GM23338 (cell line): ENCODE results near the gene PRKCQ. TPM values are rescaled to one million over a fixed set of nuclear protein-coding genes. Genes with fewer than 3 reads are reported as not detected.

Experiments used
- ATAC-seq: fragments of 200-7000 bp; cut with Tn5 transposase; 3 replicates; pipeline ENCODE4 v1.9.1; 2020
- DNase-seq: peaks from one replicate; pipeline ENCODE4 v3.0.0-alpha.2; 2015; ENCODE audit warnings: low spot score
- H2AFZ ChIP-seq: fragments of 200-600 bp; sonication (generic); 2 replicates; pipeline ENCODE4 v1.8.0; 2016; ENCODE audit warnings: antibody characterized with exemption, mild to moderate bottlenecking, moderate library complexity
- H3F3A ChIP-seq: fragments of 200-600 bp; sonication (generic); replicated peaks from 2 replicates; pipeline ENCODE4 v1.8.0; 2017; ENCODE audit warnings: antibody characterized with exemption, mixed run types, low read depth
- H3K27ac ChIP-seq: fragments of 200-600 bp; sonication (generic); 2 replicates; pipeline ENCODE4 v1.6.1; 2016; ENCODE audit warnings: low read depth
- H3K27me3 ChIP-seq: fragments of 200-600 bp; sonication (generic); 2 replicates; pipeline ENCODE4 v1.8.0; 2016; ENCODE audit warnings: mild to moderate bottlenecking, mixed run types, moderate library complexity; ENCODE audit not compliant: insufficient read depth
- H3K36me3 ChIP-seq: fragments of 200-600 bp; sonication (generic); 2 replicates; pipeline ENCODE4 v1.8.0; 2016; ENCODE audit warnings: mild to moderate bottlenecking; ENCODE audit not compliant: insufficient read depth
- H3K4me1 ChIP-seq: fragments of 200-600 bp; sonication (generic); 2 replicates; pipeline ENCODE4 v1.8.0; 2016; ENCODE audit warnings: mild to moderate bottlenecking, moderate library complexity; ENCODE audit not compliant: insufficient read depth
- H3K4me2 ChIP-seq: fragments of 200-600 bp; sonication (generic); 2 replicates; pipeline ENCODE4 v1.7.1; 2017; ENCODE audit warnings: mixed run types
- H3K4me3 ChIP-seq: fragments of 200-600 bp; sonication (generic); 2 replicates; pipeline ENCODE4 v1.6.1; 2016; ENCODE audit warnings: mixed run types
- H3K79me2 ChIP-seq: fragments of 200-600 bp; sonication (generic); replicated peaks from 2 replicates; pipeline ENCODE4 v1.8.0; 2017; ENCODE audit warnings: mild to moderate bottlenecking; ENCODE audit not compliant: insufficient read depth
- H3K9me2 ChIP-seq: fragments of 200-600 bp; sonication (generic); 2 replicates; pipeline ENCODE4 v1.8.0; 2017; ENCODE audit not compliant: insufficient read depth
- H4K20me1 ChIP-seq: fragments of 200-600 bp; sonication (generic); replicated peaks from 2 replicates; pipeline ENCODE4 v1.8.0; 2017; ENCODE audit warnings: mild to moderate bottlenecking; ENCODE audit not compliant: insufficient read depth
- H3K27ac Mint-ChIP-seq: 2 replicates; pipeline ENCODE4 v1.8.0; 2020; ENCODE audit warnings: inconsistent platforms, mild to moderate bottlenecking, moderate library complexity, mixed read lengths
- H3K27me3 Mint-ChIP-seq: 3 replicates; pipeline ENCODE4 v1.8.0; 2022; ENCODE audit warnings: low read depth, mild to moderate bottlenecking, moderate library complexity, mixed read lengths, inconsistent platforms; ENCODE audit not compliant: insufficient read depth, poor library complexity
- H3K36me3 Mint-ChIP-seq: 3 replicates; pipeline ENCODE4 v1.8.0; 2021; ENCODE audit warnings: low read depth, mild to moderate bottlenecking, inconsistent platforms, moderate library complexity, mixed read lengths
- H3K4me1 Mint-ChIP-seq: 3 replicates; pipeline ENCODE4 v1.8.0; 2020; ENCODE audit warnings: mild to moderate bottlenecking, inconsistent platforms, mixed read lengths
- H3K4me3 Mint-ChIP-seq: 3 replicates; pipeline ENCODE4 v1.8.0; 2021; ENCODE audit warnings: moderate library complexity, mild to moderate bottlenecking, inconsistent platforms, mixed read lengths
- H3K9me3 Mint-ChIP-seq: 3 replicates; pipeline ENCODE4 v1.8.0; 2020; ENCODE audit warnings: moderate library complexity, mild to moderate bottlenecking, inconsistent platforms, mixed read lengths
- CREB1 ChIP-seq: fragments of 250-450 bp; sonication (Bioruptor Pico); IDR thresholded peaks from 2 replicates; pipeline ENCODE4 v1.5.0; 2020; ENCODE audit warnings: low read depth, mild to moderate bottlenecking, moderate library complexity
- EZH2phosphoT487 ChIP-seq: fragments of 200-600 bp; sonication (generic); IDR thresholded peaks from one replicate; pipeline ENCODE4 v1.8.1; 2018; ENCODE audit warnings: antibody characterized with exemption; ENCODE audit not compliant: unreplicated experiment
- JUNB ChIP-seq: IDR thresholded peaks from one replicate; pipeline ENCODE4 v1.6.1; 2016; ENCODE audit warnings: antibody characterized with exemption; ENCODE audit not compliant: unreplicated experiment
- STAT1 ChIP-seq: IDR thresholded peaks from one replicate; pipeline ENCODE4 v1.6.1; 2016; ENCODE audit warnings: antibody characterized with exemption; ENCODE audit not compliant: unreplicated experiment
- ZNF331 ChIP-seq: fragments of 250-450 bp; sonication (Bioruptor Pico); IDR thresholded peaks from 2 replicates; pipeline ENCODE4 v1.5.0; 2020; ENCODE audit warnings: low read depth, mild to moderate bottlenecking, moderate library complexity
- polyA plus RNA-seq: library from polyadenylated mRNA; unstranded; fragments of >200 nt; fragmentation: Nextera tagmentation; extraction: Ambion mirVana; gene quantifications from 2 replicates; pipeline ENCODE4 v1.2.1, GENCODE V29; 2016
- total RNA-seq: library from RNA; depleted of rRNA; stranded (reverse); fragments of >200 nt; shearing (Covaris generic); gene quantifications from 2 replicates; pipeline ENCODE4 v1.2.3, GENCODE V29; 2014
- TF ChIP-seq, protein P1 (sequence below): IDR thresholded peaks from 2 replicates; pipeline ENCODE4 v1.6.1; 2016; ENCODE audit warnings: antibody characterized with exemption
- TF ChIP-seq, protein P2 (sequence below): fragments of 250-450 bp; sonication (Bioruptor Pico); IDR thresholded peaks from 2 replicates; pipeline ENCODE4 v1.5.0; 2020; ENCODE audit warnings: mild to moderate bottlenecking, moderate library complexity
- TF ChIP-seq, protein P3 (sequence below), 2 experiments: fragments of 200-600 bp in 1 of 2; sonication (generic) in 1 of 2; conservative IDR thresholded peaks; 2 replicates each; pipeline versions ENCODE4 v1.5.1 to v1.6.1; 2016 to 2017; ENCODE audit warnings: antibody characterized with exemption in 2 of 2, low read depth in 2 of 2, mild to moderate bottlenecking in 2 of 2, moderate library complexity in 1 of 2

The PRKCQ gene
- total and polyA plus RNA-seq, 2 experiments from 2014 or later: 12.6 to 28.5 TPM

DNA sequence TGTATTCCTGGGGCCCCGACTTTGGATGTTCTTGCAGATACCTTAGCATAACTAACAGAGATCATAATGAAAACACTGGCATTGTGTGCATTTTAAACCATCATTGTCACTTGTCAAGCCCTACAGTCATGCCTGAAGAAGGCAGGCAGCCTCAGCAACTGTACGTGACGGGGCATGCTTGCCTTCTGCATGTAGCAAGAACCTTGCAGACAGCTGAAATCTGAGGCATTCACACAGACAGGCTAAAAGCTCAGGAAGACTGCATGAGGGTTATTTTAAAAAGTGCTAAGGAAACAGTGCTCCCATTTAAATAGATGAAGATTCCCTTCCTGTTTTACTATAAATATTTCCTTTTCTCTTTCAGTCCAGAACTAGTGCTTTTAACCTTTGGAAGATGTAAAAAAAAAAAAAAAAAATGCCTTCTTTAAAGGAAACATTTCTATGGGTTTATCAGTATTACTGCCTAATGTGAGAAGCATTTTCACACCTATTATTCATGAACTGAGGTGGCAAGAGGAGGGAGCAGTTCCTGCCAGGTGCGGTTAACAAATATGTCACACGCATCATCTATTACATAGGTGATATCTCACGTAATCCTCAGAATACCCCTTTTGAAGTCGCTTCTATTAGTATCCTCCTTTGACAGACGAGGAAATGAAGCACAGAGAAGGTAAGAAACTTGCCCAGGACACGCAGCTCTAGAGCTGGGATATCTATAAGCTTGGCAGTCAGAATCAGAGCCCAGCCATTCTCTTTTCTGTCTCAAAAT is 88.1 kb downstream of the PRKCQ start (continued):
- TF ChIP-seq, protein P1, sequence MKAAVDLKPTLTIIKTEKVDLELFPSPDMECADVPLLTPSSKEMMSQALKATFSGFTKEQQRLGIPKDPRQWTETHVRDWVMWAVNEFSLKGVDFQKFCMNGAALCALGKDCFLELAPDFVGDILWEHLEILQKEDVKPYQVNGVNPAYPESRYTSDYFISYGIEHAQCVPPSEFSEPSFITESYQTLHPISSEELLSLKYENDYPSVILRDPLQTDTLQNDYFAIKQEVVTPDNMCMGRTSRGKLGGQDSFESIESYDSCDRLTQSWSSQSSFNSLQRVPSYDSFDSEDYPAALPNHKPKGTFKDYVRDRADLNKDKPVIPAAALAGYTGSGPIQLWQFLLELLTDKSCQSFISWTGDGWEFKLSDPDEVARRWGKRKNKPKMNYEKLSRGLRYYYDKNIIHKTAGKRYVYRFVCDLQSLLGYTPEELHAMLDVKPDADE: no peak
- no peak for TF ChIP-seq EZH2phosphoT487
- no peak for TF ChIP-seq CREB1 (CRISPR knock-in tag)
- TF ChIP-seq, protein P2, sequence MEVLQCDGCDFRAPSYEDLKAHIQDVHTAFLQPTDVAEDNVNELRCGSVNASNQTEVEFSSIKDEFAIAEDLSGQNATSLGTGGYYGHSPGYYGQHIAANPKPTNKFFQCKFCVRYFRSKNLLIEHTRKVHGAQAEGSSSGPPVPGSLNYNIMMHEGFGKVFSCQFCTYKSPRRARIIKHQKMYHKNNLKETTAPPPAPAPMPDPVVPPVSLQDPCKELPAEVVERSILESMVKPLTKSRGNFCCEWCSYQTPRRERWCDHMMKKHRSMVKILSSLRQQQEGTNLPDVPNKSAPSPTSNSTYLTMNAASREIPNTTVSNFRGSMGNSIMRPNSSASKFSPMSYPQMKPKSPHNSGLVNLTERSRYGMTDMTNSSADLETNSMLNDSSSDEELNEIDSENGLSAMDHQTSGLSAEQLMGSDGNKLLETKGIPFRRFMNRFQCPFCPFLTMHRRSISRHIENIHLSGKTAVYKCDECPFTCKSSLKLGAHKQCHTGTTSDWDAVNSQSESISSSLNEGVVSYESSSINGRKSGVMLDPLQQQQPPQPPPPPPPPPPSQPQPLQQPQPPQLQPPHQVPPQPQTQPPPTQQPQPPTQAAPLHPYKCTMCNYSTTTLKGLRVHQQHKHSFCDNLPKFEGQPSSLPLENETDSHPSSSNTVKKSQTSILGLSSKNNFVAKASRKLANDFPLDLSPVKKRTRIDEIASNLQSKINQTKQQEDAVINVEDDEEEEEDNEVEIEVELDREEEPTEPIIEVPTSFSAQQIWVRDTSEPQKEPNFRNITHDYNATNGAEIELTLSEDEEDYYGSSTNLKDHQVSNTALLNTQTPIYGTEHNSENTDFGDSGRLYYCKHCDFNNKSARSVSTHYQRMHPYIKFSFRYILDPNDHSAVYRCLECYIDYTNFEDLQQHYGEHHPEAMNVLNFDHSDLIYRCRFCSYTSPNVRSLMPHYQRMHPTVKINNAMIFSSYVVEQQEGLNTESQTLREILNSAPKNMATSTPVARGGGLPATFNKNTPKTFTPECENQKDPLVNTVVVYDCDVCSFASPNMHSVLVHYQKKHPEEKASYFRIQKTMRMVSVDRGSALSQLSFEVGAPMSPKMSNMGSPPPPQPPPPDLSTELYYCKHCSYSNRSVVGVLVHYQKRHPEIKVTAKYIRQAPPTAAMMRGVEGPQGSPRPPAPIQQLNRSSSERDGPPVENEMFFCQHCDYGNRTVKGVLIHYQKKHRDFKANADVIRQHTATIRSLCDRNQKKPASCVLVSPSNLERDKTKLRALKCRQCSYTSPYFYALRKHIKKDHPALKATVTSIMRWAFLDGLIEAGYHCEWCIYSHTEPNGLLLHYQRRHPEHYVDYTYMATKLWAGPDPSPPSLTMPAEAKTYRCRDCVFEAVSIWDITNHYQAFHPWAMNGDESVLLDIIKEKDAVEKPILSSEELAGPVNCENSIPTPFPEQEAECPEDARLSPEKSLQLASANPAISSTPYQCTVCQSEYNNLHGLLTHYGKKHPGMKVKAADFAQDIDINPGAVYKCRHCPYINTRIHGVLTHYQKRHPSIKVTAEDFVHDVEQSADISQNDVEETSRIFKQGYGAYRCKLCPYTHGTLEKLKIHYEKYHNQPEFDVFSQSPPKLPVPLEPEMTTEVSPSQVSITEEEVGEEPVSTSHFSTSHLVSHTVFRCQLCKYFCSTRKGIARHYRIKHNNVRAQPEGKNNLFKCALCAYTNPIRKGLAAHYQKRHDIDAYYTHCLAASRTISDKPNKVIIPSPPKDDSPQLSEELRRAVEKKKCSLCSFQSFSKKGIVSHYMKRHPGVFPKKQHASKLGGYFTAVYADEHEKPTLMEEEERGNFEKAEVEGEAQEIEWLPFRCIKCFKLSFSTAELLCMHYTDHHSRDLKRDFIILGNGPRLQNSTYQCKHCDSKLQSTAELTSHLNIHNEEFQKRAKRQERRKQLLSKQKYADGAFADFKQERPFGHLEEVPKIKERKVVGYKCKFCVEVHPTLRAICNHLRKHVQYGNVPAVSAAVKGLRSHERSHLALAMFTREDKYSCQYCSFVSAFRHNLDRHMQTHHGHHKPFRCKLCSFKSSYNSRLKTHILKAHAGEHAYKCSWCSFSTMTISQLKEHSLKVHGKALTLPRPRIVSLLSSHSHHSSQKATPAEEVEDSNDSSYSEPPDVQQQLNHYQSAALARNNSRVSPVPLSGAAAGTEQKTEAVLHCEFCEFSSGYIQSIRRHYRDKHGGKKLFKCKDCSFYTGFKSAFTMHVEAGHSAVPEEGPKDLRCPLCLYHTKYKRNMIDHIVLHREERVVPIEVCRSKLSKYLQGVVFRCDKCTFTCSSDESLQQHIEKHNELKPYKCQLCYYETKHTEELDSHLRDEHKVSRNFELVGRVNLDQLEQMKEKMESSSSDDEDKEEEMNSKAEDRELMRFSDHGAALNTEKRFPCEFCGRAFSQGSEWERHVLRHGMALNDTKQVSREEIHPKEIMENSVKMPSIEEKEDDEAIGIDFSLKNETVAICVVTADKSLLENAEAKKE (CRISPR knock-in tag): no peak
- no peak for TF ChIP-seq STAT1
- no peak for TF ChIP-seq ZNF331 (CRISPR knock-in tag)

DNA sequence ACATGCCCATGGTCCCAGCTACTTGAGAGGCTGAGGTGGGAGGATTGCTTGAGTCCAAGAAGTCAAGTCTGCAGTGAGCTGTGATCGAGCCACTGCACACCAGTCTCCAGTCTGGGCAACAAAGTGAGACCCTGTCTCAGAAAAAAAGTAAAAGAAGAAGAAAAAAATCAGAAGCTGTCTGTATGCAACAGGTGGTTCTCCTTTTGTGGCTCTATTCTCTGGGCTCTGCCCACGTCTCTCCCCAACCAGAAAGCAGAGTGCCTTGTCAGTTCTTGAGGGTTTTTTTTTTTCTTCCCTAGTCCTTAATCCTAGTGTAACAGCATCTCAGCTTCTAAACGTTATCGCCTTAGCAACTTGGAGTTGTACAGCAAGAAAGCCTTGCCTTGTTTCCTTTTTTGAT is 89.5 kb downstream of the PRKCQ start:
- Histone ChIP-seq H3K36me3 (peaks cover 21% of the 10 kb centered on the region), H3K4me3 (no peak overlapping the region), H4K20me1 (no peaks in the 10 kb centered on the region), H3F3A (no peaks in the 10 kb centered on the region), H3K4me2 (no peak overlapping the region), H3K79me2 (no peaks in the 10 kb centered on the region), H2AFZ (no peak overlapping the region), H3K27me3 (no peaks in the 10 kb centered on the region), H3K27ac (no peak overlapping the region), H3K4me1 (no peaks in the 10 kb centered on the region), H3K9me2 (no peaks in the 10 kb centered on the region)
- Mint-ChIP-seq H3K27ac (no peak overlapping the region), H3K27me3 (no peaks in the 10 kb centered on the region), H3K4me1 (peaks cover 8% of the 10 kb centered on the region; the same call in 2 of the 3 replicates), H3K36me3 (peaks cover 27% of the 10 kb centered on the region), H3K4me3 (no peak overlapping the region), H3K9me3 (no peaks in the 10 kb centered on the region)
- DNase-seq: no peak
- ATAC-seq: no peak
- TF ChIP-seq, protein P3, sequence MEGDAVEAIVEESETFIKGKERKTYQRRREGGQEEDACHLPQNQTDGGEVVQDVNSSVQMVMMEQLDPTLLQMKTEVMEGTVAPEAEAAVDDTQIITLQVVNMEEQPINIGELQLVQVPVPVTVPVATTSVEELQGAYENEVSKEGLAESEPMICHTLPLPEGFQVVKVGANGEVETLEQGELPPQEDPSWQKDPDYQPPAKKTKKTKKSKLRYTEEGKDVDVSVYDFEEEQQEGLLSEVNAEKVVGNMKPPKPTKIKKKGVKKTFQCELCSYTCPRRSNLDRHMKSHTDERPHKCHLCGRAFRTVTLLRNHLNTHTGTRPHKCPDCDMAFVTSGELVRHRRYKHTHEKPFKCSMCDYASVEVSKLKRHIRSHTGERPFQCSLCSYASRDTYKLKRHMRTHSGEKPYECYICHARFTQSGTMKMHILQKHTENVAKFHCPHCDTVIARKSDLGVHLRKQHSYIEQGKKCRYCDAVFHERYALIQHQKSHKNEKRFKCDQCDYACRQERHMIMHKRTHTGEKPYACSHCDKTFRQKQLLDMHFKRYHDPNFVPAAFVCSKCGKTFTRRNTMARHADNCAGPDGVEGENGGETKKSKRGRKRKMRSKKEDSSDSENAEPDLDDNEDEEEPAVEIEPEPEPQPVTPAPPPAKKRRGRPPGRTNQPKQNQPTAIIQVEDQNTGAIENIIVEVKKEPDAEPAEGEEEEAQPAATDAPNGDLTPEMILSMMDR (conservative IDR thresholded peaks at IDR 0.05; ENCODE audit: low read depth in 2 of 2): no peak
- TF ChIP-seq ZNF331 (CRISPR knock-in tag): no peak
- TF ChIP-seq STAT1: no peak
- no peak for TF ChIP-seq JUNB
